Stimulated activated CD8-positive, alpha-beta memory T cell treated with anti-CD3 and anti-CD28 coated beads, Interleukin-7, amount 100 ng/mL, for 1 hour (primary cell): ENCODE measurements around the gene USP17L26.
"Not testable (repeated sequence)": the region's sequence is repeated elsewhere in the genome, so short reads cannot be mapped to it uniquely, and the experiment has no call there.

Source experiments
- DNase-seq, 2 donors: peaks; one replicate each; pipeline ENCODE4 v3.0.0-alpha.2; 2020; ENCODE audit warnings: low read depth in 2 of 2

USP17L26 gene, protein sequence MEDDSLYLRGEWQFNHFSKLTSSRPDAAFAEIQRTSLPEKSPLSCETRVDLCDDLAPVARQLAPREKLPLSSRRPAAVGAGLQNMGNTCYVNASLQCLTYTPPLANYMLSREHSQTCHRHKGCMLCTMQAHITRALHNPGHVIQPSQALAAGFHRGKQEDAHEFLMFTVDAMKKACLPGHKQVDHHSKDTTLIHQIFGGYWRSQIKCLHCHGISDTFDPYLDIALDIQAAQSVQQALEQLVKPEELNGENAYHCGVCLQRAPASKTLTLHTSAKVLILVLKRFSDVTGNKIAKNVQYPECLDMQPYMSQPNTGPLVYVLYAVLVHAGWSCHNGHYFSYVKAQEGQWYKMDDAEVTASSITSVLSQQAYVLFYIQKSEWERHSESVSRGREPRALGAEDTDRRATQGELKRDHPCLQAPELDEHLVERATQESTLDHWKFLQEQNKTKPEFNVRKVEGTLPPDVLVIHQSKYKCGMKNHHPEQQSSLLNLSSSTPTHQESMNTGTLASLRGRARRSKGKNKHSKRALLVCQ

DNA sequence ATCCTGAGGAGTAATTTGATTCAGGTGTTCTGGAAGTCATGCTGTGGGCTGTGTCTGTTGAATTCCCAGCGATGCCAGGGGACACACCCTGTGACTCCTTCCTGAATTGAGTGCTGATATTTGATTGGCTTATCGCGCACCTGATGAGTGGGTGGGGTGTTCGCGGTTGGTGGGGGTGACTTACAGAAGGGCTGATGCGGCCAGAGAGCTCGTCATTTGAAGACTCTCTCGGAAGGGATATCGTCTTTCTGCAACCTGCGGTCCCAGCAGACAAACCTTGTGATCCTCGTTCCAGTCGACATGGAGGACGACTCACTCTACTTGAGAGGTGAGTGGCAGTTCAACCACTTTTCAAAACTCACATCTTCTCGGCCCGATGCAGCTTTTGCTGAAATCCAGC, at the start of gene USP17L26:
USP17L26 (plus strand) TSS at position 301 of the 400 bp plus-strand sequence; CDS start at position 301, 0 bp downstream.
- DNase-seq: not testable (repeated sequence)

DNA sequence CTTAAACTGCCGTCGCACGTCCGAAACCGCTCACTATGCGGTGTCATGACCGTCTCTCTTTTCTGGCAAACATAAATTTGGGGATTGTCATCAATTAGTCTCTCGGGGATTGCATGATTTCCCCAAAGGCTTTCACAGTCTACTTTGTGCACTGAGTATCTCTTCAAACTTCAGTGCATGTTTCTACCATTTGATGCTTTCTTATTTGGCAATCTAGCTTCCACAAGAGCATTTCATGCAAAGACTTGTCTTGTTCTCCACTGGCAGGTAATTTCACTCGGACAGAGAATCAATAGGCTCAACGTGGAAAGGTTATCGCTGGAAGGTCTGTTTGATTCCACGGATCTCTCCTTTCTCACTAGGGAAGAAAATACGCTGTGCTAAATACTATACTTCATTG, 10.3 kb upstream of the USP17L26 start:
- DNase-seq: not testable (repeated sequence)

DNA sequence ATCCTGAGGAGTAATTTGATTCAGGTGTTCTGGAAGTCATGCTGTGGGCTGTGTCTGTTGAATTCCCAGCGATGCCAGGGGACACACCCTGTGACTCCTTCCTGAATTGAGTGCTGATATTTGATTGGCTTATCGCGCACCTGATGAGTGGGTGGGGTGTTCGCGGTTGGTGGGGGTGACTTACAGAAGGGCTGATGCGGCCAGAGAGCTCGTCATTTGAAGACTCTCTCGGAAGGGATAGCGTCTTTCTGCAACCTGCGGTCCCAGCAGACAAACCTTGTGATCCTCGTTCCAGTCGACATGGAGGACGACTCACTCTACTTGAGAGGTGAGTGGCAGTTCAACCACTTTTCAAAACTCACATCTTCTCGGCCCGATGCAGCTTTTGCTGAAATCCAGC, 9.6 kb upstream of the USP17L26 start, which contains the start of gene USP17L24:
USP17L24 (plus strand) TSS at position 301 of the 400 bp plus-strand sequence; CDS start at position 301, 0 bp downstream.
- DNase-seq: not testable (repeated sequence)

DNA sequence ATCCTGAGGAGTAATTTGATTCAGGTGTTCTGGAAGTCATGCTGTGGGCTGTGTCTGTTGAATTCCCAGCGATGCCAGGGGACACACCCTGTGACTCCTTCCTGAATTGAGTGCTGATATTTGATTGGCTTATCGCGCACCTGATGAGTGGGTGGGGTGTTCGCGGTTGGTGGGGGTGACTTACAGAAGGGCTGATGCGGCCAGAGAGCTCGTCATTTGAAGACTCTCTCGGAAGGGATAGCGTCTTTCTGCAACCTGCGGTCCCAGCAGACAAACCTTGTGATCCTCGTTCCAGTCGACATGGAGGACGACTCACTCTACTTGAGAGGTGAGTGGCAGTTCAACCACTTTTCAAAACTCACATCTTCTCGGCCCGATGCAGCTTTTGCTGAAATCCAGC, 4.8 kb upstream of the USP17L26 start, which contains the start of gene USP17L25:
USP17L25 (plus strand) TSS at position 301 of the 400 bp plus-strand sequence; CDS start at position 301, 0 bp downstream.
- DNase-seq: not testable (repeated sequence)

DNA sequence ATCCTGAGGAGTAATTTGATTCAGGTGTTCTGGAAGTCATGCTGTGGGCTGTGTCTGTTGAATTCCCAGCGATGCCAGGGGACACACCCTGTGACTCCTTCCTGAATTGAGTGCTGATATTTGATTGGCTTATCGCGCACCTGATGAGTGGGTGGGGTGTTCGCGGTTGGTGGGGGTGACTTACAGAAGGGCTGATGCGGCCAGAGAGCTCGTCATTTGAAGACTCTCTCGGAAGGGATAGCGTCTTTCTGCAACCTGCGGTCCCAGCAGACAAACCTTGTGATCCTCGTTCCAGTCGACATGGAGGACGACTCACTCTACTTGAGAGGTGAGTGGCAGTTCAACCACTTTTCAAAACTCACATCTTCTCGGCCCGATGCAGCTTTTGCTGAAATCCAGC, 4.6 kb downstream of the USP17L26 start, which contains the start of gene USP17L5:
USP17L5 (plus strand) TSS at position 301 of the 400 bp plus-strand sequence; CDS start at position 301, 0 bp downstream.
- not testable (repeated sequence) for DNase-seq

DNA sequence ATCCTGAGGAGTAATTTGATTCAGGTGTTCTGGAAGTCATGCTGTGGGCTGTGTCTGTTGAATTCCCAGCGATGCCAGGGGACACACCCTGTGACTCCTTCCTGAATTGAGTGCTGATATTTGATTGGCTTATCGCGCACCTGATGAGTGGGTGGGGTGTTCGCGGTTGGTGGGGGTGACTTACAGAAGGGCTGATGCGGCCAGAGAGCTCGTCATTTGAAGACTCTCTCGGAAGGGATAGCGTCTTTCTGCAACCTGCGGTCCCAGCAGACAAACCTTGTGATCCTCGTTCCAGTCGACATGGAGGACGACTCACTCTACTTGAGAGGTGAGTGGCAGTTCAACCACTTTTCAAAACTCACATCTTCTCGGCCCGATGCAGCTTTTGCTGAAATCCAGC, 9.4 kb downstream of the USP17L26 start, which contains the start of gene USP17L27:
USP17L27 (plus strand) TSS at position 301 of the 400 bp plus-strand sequence; CDS start at position 301, 0 bp downstream.
- DNase-seq: not testable (repeated sequence)

- not testable (repeated sequence) for DNase-seq
These were observed 14.1 kb downstream of the USP17L26 start, which contains the start of gene USP17L28 for GRCh38 chr4:9348593-9348992. Gene USP17L28 (plus strand): TSS chr4:9348893. CDS start chr4:9348893, 0 bp downstream.

- not testable (repeated sequence) for DNase-seq
These were observed 16.4 kb downstream of the USP17L26 start for GRCh38 chr4:9350866-9351265.

DNA sequence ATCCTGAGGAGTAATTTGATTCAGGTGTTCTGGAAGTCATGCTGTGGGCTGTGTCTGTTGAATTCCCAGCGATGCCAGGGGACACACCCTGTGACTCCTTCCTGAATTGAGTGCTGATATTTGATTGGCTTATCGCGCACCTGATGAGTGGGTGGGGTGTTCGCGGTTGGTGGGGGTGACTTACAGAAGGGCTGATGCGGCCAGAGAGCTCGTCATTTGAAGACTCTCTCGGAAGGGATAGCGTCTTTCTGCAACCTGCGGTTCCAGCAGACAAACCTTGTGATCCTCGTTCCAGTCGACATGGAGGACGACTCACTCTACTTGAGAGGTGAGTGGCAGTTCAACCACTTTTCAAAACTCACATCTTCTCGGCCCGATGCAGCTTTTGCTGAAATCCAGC, 18.9 kb downstream of the USP17L26 start, which contains the start of gene USP17L29:
USP17L29 (plus strand) TSS at position 301 of the 400 bp plus-strand sequence; CDS start at position 301, 0 bp downstream.
- DNase-seq: not testable (repeated sequence)

- not testable (repeated sequence) for DNase-seq
These were observed 28.4 kb downstream of the USP17L26 start, which contains the start of gene USP17L30 for GRCh38 chr4:9362829-9363228. Gene USP17L30 (plus strand): TSS chr4:9363129. CDS start chr4:9363129, 0 bp downstream.

DNA sequence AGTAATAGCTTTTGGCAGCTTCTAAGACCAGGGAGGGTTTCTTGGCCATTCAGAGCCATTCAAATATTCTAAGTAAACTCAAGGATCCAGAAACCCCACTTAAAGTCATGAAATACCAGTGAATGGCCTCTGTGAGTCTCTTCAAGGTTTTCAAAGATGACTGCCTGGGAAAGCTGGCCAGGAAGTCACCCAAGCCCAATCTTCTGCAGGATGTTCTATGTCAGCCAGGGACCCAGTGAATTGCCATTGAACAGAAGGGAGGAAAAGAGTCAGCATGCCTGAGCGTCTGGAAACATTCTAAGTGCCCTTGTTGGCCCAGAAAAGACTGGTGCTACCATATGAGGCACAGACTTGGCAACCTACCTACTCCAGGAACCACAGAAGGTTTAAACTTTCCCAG, 45.4 kb downstream of the USP17L26 start:
- DNase-seq: not testable (repeated sequence)

- peak in 1 of 2 donors; percentile 20 for DNase-seq
These were observed 46.6 kb downstream of the USP17L26 start for GRCh38 chr4:9381012-9381534.

DNA sequence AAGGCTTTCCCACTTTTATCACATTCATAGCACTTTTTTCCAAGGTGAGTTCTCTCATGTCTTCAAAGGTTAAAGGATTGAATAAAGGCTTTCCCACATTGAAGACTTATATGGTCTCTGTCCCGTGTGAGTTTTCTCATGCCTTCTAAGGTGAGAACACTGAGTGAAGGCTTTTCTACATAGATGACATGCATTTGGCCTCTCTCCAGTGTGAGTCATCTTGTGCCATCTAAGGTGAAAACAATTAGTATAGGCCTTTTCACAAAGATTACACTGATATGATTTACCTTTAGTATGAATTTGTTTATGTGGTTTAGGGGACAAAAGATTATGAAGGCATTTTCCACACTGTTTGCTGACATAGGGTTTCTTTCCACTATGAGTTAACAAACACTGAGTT, 49.7 kb downstream of the USP17L26 start:
- no peak for DNase-seq
